Measurements from ENCODE around the gene IMPG2. TPM values are rescaled to one million over a fixed set of nuclear protein-coding genes. Genes with fewer than 3 reads are reported as not detected.

IMPG2 gene
- total RNA-seq, 2 donors from 2014 or later, result 0.23 to 0.28 TPM

GRCh38 chr3:101203411-101203810, 117.0 kb downstream of the IMPG2 start:
- WGBS, result 53% methylated on average over 5 of the region's 5 CpGs
- H3K36me3 ChIP-seq, result no peaks in the 10 kb centered on the region
- H3K4me1 ChIP-seq (replicated peaks), result no peaks in the 10 kb centered on the region
- no peak overlapping the region for H3K4me3 ChIP-seq
- no peak for DNase-seq (ENCODE audit: low spot score)
- H3K9me3 ChIP-seq, result no peaks in the 10 kb centered on the region
- H3K27me3 ChIP-seq (replicated peaks; ENCODE audit: insufficient read depth), result no peaks in the 10 kb centered on the region
- no peak for TF ChIP-seq POLR2AphosphoS5 (IDR thresholded peaks at IDR 0.05)
- TF ChIP-seq POLR2A (IDR thresholded peaks at IDR 0.05), result no peak
- no peak for TF ChIP-seq CTCF (IDR thresholded peaks at IDR 0.05)
- H3K27ac ChIP-seq, result no peak overlapping the region
- intact Hi-C loops (cut with DNase I), result loop anchor here (10.0 kb wide), 1 partner anchor 101 kb away; no protein-coding TSS in a partner anchor

- intact Hi-C loops (cut with DNase I), result loop anchor here (10.0 kb wide), 1 partner anchor 102 kb away; no protein-coding TSS in a partner anchor
- no peaks in the 10 kb centered on the region for H3K4me1 ChIP-seq (replicated peaks)
- no peaks in the 10 kb centered on the region for H3K9me3 ChIP-seq
- no peak for DNase-seq (ENCODE audit: low spot score)
- 76% methylated on average over 1 of the region's 1 CpG for WGBS
- H3K27ac ChIP-seq, result no peak overlapping the region
- no peaks in the 10 kb centered on the region for H3K36me3 ChIP-seq
- TF ChIP-seq POLR2AphosphoS5 (IDR thresholded peaks at IDR 0.05) (no peak), POLR2A (IDR thresholded peaks at IDR 0.05) (no peak), CTCF (IDR thresholded peaks at IDR 0.05) (no peak)
- H3K4me3 ChIP-seq, result no peak overlapping the region
- no peaks in the 10 kb centered on the region for H3K27me3 ChIP-seq (replicated peaks; ENCODE audit: insufficient read depth)
Observed at GRCh38 chr3:101202640-101203039, 117.7 kb downstream of the IMPG2 start.

- Histone ChIP-seq H3K27me3 (replicated peaks; ENCODE audit: insufficient read depth) (no peaks in the 10 kb centered on the region), H3K36me3 (no peaks in the 10 kb centered on the region), H3K27ac (no peak overlapping the region), H3K4me3 (no peak overlapping the region), H3K9me3 (no peaks in the 10 kb centered on the region), H3K4me1 (replicated peaks) (no peaks in the 10 kb centered on the region)
- no peak for TF ChIP-seq POLR2A (IDR thresholded peaks at IDR 0.05)
- no peak for TF ChIP-seq POLR2AphosphoS5 (IDR thresholded peaks at IDR 0.05)
- TF ChIP-seq CTCF (IDR thresholded peaks at IDR 0.05), result no peak
- 5% methylated on average over 3 of the region's 3 CpGs for WGBS
- no peak for DNase-seq (ENCODE audit: low spot score)
- intact Hi-C loops (cut with DNase I), result loop anchor here (10.0 kb wide), 1 partner anchor 104 kb away; no protein-coding TSS in a partner anchor
Observed at GRCh38 chr3:101200461-101200860, 119.9 kb downstream of the IMPG2 start.

- WGBS, result 43% methylated on average over 6 of the region's 6 CpGs
- peak; percentile 23 for DNase-seq (ENCODE audit: low spot score)
- Histone ChIP-seq H3K27me3 (replicated peaks; ENCODE audit: insufficient read depth) (no peaks in the 10 kb centered on the region), H3K4me3 (no peak overlapping the region), H3K27ac (no peak overlapping the region), H3K9me3 (no peaks in the 10 kb centered on the region), H3K4me1 (replicated peaks) (no peaks in the 10 kb centered on the region), H3K36me3 (no peaks in the 10 kb centered on the region)
- intact Hi-C loops (cut with DNase I), result loop anchor here (2.0 kb wide), 1 partner anchor 305 kb away; no protein-coding TSS in a partner anchor
- TF ChIP-seq CTCF (IDR thresholded peaks at IDR 0.05), result peak; percentile 25 to 87 (median 74)
- no peak for TF ChIP-seq POLR2A (IDR thresholded peaks at IDR 0.05)
- TF ChIP-seq POLR2AphosphoS5 (IDR thresholded peaks at IDR 0.05), result peak; percentile 31
Observed at GRCh38 chr3:101195951-101196713, 124.2 kb downstream of the IMPG2 start.

- Histone ChIP-seq H3K9me3 (no peaks in the 10 kb centered on the region), H3K4me3 (no peak overlapping the region), H3K27me3 (replicated peaks; ENCODE audit: insufficient read depth) (no peaks in the 10 kb centered on the region), H3K36me3 (no peaks in the 10 kb centered on the region), H3K27ac (no peak overlapping the region), H3K4me1 (replicated peaks) (no peaks in the 10 kb centered on the region)
- no peak for TF ChIP-seq POLR2AphosphoS5 (IDR thresholded peaks at IDR 0.05)
- TF ChIP-seq CTCF (IDR thresholded peaks at IDR 0.05), result no peak
- TF ChIP-seq POLR2A (IDR thresholded peaks at IDR 0.05), result no peak
- 77% methylated on average over 3 of the region's 3 CpGs for WGBS
- intact Hi-C loops (cut with DNase I), result loop anchor here (2.0 kb wide), 1 partner anchor 304 kb away; no protein-coding TSS in a partner anchor
- no peak for DNase-seq (ENCODE audit: low spot score)
Observed at GRCh38 chr3:101194392-101194791, 126.0 kb downstream of the IMPG2 start.

Data from prostate gland (tissue), 2 donors.